Measurements from ENCODE around the gene GPR87. TPM values are rescaled to one million over a fixed set of nuclear protein-coding genes. Genes with fewer than 3 reads are reported as not detected.

Gene GPR87
- total RNA-seq, 2 experiments from 2014 or later: not detected

GRCh38 chr3:151293127-151293526 lies 23.5 kb downstream of the GPR87 start:
- ChIA-PET CTCF (interaction anchor here (0.6 to 2.4 kb wide), 6 partner anchors 9 to 545 kb away, joined by 3 to 13 read pairs (median 4); partner anchors contain the start of gene GPR87), POLR2A (no interaction called here)
- Mint-ChIP-seq H3K9me3 (no peaks in the 10 kb centered on the region), H3K4me1 (ENCODE audit: low read depth) (no peaks in the 10 kb centered on the region), H3K4me3 (no peak overlapping the region), H3K27me3 (peaks cover 7% of the 10 kb centered on the region), H3K27ac (no peak overlapping the region), H3K36me3 (ENCODE audit: low read depth) (no peaks in the 10 kb centered on the region)
- no peak for ATAC-seq
- intact Hi-C loops (cut with micrococcal nuclease): loop anchor here (5.0 to 10.0 kb wide), 2 partner anchors 34 to 542 kb away; partner anchors contain the start of gene P2RY13
- no peak for DNase-seq
- TF ChIP-seq CTCF (IDR thresholded peaks at IDR 0.05): no peak

- ChIA-PET POLR2A (no interaction called here), CTCF (interaction anchor here (1.5 kb wide), 1 partner anchor 177 kb away, joined by 3 read pairs; no protein-coding TSS in a partner anchor)
- H3K9me3 Mint-ChIP-seq: no peaks in the 10 kb centered on the region
- H3K36me3 Mint-ChIP-seq (ENCODE audit: low read depth): no peaks in the 10 kb centered on the region
- H3K4me3 Mint-ChIP-seq: no peak overlapping the region
- peak; percentile 65 for TF ChIP-seq CTCF (IDR thresholded peaks at IDR 0.05)
- no peak for DNase-seq
- peaks cover 7% of the 10 kb centered on the region for H3K27me3 Mint-ChIP-seq
- H3K4me1 Mint-ChIP-seq (ENCODE audit: low read depth): peaks cover 2% of the 10 kb centered on the region
- no peak overlapping the region for H3K27ac Mint-ChIP-seq
- intact Hi-C loops (cut with micrococcal nuclease): loop anchor here (5.0 to 10.0 kb wide), 2 partner anchors 37 to 544 kb away; partner anchors contain the start of gene P2RY13
- no peak for ATAC-seq
Observed at GRCh38 chr3:151290673-151291072, 25.9 kb downstream of the GPR87 start.

- Mint-ChIP-seq H3K27ac (no peak overlapping the region), H3K36me3 (ENCODE audit: low read depth) (no peaks in the 10 kb centered on the region), H3K4me1 (ENCODE audit: low read depth) (peaks cover 2% of the 10 kb centered on the region), H3K4me3 (no peak overlapping the region), H3K27me3 (peaks cover 3% of the 10 kb centered on the region), H3K9me3 (no peaks in the 10 kb centered on the region)
- intact Hi-C loops (cut with micrococcal nuclease): no loop called here
- no peak for TF ChIP-seq CTCF (IDR thresholded peaks at IDR 0.05)
- no peak for DNase-seq
- CTCF ChIA-PET: interaction anchor here (0.9 to 6.2 kb wide), 6 partner anchors 9 to 629 kb away, joined by 3 to 69 read pairs (median 10); no protein-coding TSS in a partner anchor
- ATAC-seq: no peak
- POLR2A ChIA-PET: interaction anchor here (0.6 kb wide), 1 partner anchor 16 kb away, joined by 3 read pairs; no protein-coding TSS in a partner anchor
Observed at GRCh38 chr3:151289445-151289844, 27.2 kb downstream of the GPR87 start.

GRCh38 chr3:151285940-151286339 lies 30.7 kb downstream of the GPR87 start:
- H3K9me3 Mint-ChIP-seq: no peaks in the 10 kb centered on the region
- intact Hi-C loops (cut with micrococcal nuclease): no loop called here
- no peak for TF ChIP-seq CTCF (IDR thresholded peaks at IDR 0.05)
- DNase-seq (no peak), ATAC-seq (no peak)
- peaks cover 20% of the 10 kb centered on the region for H3K4me1 Mint-ChIP-seq (ENCODE audit: low read depth)
- H3K4me3 Mint-ChIP-seq: no peak overlapping the region
- ChIA-PET POLR2A (no interaction called here), CTCF (interaction anchor here (0.7 to 6.2 kb wide), 5 partner anchors 10 to 553 kb away, joined by 3 to 69 read pairs (median 5); no protein-coding TSS in a partner anchor)
- no peaks in the 10 kb centered on the region for H3K36me3 Mint-ChIP-seq (ENCODE audit: low read depth)
- no peaks in the 10 kb centered on the region for H3K27me3 Mint-ChIP-seq
- H3K27ac Mint-ChIP-seq: no peak overlapping the region

GRCh38 chr3:151283907-151284461 lies 32.6 kb downstream of the GPR87 start:
- Mint-ChIP-seq H3K4me3 (no peak overlapping the region), H3K27ac (peak overlapping the region; percentile 16), H3K27me3 (no peaks in the 10 kb centered on the region), H3K9me3 (no peaks in the 10 kb centered on the region), H3K4me1 (ENCODE audit: low read depth) (peaks cover 28% of the 10 kb centered on the region), H3K36me3 (ENCODE audit: low read depth) (no peaks in the 10 kb centered on the region)
- ChIA-PET POLR2A (no interaction called here), CTCF (interaction anchor here (0.7 to 6.2 kb wide), 10 partner anchors 9 to 635 kb away, joined by 3 to 69 read pairs (median 4); no protein-coding TSS in a partner anchor)
- ATAC-seq (peak; percentile 76), DNase-seq (peak; percentile 47)
- intact Hi-C loops (cut with micrococcal nuclease): loop anchor here (1.0 kb wide), 2 partner anchors 56 to 116 kb away; no protein-coding TSS in a partner anchor
- TF ChIP-seq CTCF (IDR thresholded peaks at IDR 0.05): no peak

Measured in activated CD8-positive, alpha-beta T cell treated with anti-CD3 and anti-CD28 coated beads for 36 hours (primary cell).